Liver (tissue), 3 donors: ENCODE data around the gene CACNA1A.

Experiments used
- EGR1 ChIP-seq, 2 donors: IDR thresholded peaks; 2 replicates each; pipeline ENCODE4 v1.6.1; 2016 to 2018; ENCODE audit warnings: antibody characterized with exemption in 2 of 2, low read depth in 2 of 2
- HNF4A ChIP-seq, 2 donors: conservative IDR thresholded peaks; 2 replicates each; pipeline ENCODE4 v1.6.1; 2016; ENCODE audit warnings: antibody characterized with exemption in 2 of 2, mild to moderate bottlenecking in 2 of 2
- MAX ChIP-seq: IDR thresholded peaks from 2 replicates; pipeline ENCODE4 v1.6.1; 2016; ENCODE audit warnings: antibody characterized with exemption
- SP1 ChIP-seq: IDR thresholded peaks from 2 replicates; pipeline ENCODE4 v1.6.1; 2018; ENCODE audit warnings: antibody characterized with exemption, mild to moderate bottlenecking
- TAF1 ChIP-seq: conservative IDR thresholded peaks from 2 replicates; pipeline ENCODE4 v1.6.1; 2016; ENCODE audit warnings: antibody characterized with exemption, mild to moderate bottlenecking
- ZBTB33 ChIP-seq: IDR thresholded peaks from 2 replicates; pipeline ENCODE4 v1.6.1; 2016; ENCODE audit warnings: antibody characterized with exemption
- TF ChIP-seq, protein P1 (sequence below): fragments of 150-350 bp; IDR thresholded peaks from 2 replicates; pipeline ENCODE4 v1.5.1; 2017; ENCODE audit warnings: improper control_type of control experiment, low read depth, low read length; ENCODE audit not compliant: missing input control
- donor health status: healthy.
- donor health status: healthy.

- TF ChIP-seq, protein P1, sequence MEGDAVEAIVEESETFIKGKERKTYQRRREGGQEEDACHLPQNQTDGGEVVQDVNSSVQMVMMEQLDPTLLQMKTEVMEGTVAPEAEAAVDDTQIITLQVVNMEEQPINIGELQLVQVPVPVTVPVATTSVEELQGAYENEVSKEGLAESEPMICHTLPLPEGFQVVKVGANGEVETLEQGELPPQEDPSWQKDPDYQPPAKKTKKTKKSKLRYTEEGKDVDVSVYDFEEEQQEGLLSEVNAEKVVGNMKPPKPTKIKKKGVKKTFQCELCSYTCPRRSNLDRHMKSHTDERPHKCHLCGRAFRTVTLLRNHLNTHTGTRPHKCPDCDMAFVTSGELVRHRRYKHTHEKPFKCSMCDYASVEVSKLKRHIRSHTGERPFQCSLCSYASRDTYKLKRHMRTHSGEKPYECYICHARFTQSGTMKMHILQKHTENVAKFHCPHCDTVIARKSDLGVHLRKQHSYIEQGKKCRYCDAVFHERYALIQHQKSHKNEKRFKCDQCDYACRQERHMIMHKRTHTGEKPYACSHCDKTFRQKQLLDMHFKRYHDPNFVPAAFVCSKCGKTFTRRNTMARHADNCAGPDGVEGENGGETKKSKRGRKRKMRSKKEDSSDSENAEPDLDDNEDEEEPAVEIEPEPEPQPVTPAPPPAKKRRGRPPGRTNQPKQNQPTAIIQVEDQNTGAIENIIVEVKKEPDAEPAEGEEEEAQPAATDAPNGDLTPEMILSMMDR = no peak
- TF ChIP-seq SP1 = no peak
- TF ChIP-seq MAX = no peak
- TF ChIP-seq TAF1 = no peak
- no peak for TF ChIP-seq ZBTB33
- TF ChIP-seq HNF4A (conservative IDR thresholded peaks at IDR 0.05) = no peak
- TF ChIP-seq EGR1 (IDR thresholded peaks at IDR 0.05; ENCODE audit: low read depth in 2 of 2) = no peak
Observed at GRCh38 chr19:13466697-13467096, 39.6 kb downstream of the CACNA1A start.
